ENCODE results near the gene NEURL1B.

NEURL1B gene

GRCh38 chr5:172611913-172612312, 29.1 kb upstream of the NEURL1B start:
- no peak for DNase-seq

DNA sequence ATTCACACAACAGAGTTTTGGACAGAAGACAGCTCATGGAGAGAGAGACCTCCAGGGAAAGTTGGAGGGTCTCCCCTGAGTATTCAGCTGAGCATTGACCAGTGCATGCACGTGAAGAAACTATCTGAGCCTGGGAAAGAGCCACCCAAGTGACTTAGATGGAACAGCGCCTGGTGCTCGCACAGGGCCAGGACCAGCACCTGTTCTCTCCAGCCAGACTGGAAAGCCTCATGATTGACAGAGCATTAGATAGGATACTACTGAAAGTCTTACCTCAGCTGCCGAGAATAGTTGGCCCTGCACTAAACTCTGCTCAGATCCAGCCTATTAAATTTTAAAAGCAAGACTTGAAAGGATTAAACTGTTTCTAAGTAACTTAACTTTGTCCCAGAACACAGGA, 28.3 kb upstream of the NEURL1B start:
- no peak for DNase-seq

DNA sequence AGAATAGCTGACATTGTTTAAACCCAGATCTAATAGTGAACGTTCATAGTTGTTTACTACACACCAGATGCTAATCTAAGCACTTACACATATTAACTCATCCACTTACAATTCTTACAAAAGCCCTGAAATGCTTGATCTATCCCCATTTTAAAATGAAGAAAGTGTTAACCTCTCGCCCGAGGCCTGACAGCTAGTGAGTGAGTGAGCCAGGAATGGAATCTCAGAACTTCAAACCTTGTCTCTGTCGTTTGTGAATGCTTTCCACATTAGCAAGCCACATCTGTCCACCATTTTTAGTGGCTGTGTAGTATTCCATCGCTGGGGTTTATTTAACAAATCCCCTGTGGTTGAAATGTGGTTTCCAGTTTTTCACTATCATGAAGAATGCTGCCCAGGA, 24.9 kb upstream of the NEURL1B start:
- no peak for DNase-seq

DNA sequence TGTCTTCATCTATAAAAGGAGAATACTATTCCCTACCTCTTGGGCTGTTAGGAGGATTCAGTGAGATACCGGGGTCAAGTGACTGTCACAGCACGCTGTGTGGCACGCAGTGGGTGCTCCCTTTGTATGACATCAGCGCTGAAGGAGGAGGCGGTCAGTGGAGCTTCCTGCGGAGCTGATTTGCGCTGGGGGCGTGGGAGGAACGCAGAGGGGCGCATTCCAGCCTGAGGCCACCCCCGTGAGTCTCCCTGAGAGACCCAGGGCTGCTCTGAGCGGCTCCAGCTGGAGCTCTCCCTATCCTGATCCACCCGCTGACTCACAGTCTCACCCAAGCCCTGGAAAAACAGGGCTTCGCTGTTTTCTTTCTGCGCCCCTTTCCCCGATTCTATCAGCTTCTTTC, 24.3 kb upstream of the NEURL1B start:
- DNase-seq: no peak

DNA sequence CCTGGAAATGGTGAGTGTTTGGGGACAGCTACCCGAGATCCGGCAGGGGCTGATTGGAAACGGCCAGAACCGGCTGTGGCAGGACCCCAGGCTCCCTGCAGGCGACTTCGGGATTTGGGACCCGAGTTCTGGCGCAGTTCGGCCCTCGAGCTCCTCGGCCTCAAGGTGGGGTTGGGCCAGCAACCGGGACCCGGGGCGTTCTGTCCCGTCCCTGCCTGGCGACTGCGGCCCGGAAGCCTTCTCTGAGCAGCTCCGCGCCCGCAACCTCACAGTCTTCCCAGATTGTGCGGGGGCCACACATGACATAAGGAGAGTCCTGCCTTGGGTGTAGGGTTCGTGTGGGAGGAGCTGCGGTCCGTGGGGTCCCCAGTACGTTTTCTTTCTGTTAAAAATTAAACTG, 23.2 kb upstream of the NEURL1B start:
- DNase-seq: no peak

GRCh38 chr5:172618574-172619365, 22.3 kb upstream of the NEURL1B start:
- no peak for DNase-seq

DNA sequence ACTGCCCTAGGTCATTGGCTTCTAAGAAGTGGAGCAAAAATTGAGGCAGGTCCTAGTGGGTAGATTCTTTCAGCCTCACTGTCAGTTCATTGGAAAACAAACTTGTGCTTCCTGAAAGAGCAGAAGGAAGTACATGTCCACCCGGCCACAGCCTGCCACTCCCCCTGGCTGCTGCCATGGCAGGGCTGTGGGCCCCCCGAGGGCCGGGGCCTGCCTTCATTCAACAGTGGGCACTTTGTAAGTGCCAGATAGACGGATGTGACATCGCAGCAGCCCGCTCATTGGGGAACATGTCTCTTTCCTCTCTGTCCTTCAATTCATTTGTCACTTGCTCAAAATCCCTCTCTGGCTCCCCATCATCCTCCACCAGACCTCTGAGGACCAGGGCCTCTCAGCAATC, 20.6 kb upstream of the NEURL1B start:
- DNase-seq: no peak

GRCh38 chr5:172622091-172623046, 18.7 kb upstream of the NEURL1B start:
- DNase-seq: no peak

DNA sequence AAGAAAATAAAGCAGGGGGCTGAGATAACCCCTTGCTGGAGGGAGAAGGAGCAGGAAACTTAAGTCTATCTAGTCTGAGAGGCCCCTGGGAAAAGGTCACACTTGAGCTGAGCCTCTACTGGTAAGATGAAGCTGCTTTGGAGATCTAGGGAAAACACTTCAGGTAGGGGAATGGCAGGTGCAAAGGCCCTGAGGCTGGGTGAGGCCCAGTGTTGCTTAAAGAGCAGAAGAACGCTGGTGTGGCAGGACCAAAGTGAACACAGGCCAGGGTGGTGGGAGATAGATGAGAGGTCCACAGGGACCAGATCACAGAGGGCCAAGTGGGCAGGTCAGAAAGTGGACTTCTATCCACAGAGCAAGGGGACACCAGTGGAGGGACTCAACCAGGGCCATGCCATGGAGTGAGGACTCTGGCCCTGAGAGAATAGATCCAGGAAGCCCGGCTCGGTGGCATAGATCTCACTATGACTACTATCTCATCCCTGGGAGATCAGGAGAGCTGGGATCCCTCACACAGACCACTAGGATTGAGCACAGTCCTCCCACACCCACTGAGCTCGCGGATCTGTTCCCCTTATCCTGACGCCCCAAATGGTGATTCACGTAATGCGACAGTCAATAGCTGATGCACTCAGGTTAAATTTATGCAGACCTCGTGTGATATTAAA, 17.6 kb upstream of the NEURL1B start:
- no peak for DNase-seq

GRCh38 chr5:172624083-172624995, 16.7 kb upstream of the NEURL1B start:
- no peak for DNase-seq

DNA sequence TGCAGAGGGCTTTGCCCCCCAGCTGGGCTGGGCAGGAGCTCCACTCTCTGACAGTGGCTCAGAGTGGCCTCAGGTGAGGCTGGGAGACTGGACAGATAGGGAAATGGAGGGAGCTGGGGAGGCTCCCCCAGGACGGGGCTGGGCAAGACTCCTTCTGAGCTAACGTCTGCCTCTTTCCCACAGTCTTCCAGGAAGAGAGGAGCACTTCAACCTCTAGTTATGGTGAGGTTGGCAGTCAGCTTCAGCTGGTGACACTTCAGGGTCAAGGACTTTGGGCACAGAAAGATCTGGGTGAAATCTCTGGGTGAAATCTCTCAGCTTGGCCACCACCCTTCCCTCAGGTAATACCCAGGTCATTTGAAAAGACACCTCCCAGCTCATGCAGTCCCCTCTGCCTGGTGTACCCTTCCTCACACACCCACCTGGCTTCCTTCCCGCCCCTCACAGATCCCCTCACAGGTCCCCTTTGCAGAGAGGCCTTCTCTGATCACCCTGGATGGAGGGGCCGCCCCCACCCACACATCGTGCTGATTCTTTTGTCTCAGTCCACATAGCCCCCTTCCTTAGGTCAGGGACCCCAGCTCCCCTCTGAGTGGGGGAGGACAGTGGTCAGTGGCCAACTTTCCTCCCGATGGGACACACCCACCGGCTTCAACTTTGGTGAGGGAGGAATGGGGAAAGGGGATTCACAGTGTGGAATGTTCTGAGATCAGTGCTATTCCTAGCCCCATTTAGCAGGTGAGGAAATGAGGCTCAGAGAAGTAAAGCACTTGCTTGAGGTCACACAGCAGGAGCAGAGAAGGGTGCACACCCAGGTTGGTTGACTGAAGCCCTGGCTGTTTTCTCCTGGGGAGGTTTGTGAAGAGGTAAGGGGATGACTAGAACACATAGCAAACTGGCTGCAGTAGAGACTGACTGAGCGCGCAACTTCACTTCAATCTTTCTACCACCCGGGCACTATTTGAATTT, 15.8 kb upstream of the NEURL1B start:
- no peak for DNase-seq

- DNase-seq: no peak
Observed at GRCh38 chr5:172626031-172626581, 15.0 kb upstream of the NEURL1B start.

DNA sequence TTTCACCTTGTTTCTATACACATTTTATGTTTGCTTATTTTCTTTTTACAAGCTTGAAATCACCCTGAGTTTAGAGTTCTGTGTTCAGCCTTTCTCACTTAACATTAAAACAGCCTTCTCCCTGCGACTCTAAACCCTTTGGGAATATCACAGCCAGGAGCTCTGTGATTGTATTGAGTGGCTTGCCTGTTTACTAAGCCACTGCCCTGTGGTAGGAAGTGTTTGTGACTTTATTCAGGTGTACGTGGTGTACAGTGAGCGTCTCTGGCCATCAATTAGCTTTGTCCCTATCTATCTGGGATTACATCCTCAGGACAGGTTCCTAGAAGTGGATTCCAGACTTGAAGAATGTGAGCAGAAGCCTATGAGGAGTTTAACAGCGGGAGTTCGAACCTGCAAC, 11.0 kb upstream of the NEURL1B start:
- no peak for DNase-seq

GRCh38 chr5:172630482-172630881, 10.6 kb upstream of the NEURL1B start:
- no peak for DNase-seq

DNA sequence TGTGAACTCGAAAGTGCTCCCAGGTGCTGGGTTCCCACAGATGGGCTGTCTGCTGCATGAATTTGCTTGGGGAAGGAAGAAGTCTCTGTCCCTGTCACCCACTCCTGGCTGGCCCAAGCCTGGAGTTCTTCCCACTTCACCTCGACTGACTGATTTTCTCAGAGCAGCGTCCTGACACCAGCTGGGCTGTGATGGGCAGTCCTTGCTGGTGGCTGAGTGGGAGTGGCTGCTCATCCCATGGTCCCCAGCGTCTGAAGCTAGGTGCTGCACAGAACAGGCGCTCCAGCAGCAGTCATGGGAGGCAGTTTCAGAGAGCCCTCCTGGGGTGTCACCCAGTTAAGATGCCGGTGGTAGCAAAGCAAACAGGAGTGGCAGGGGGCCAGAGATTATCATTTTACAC, 10.1 kb upstream of the NEURL1B start:
- DNase-seq: no peak

DNA sequence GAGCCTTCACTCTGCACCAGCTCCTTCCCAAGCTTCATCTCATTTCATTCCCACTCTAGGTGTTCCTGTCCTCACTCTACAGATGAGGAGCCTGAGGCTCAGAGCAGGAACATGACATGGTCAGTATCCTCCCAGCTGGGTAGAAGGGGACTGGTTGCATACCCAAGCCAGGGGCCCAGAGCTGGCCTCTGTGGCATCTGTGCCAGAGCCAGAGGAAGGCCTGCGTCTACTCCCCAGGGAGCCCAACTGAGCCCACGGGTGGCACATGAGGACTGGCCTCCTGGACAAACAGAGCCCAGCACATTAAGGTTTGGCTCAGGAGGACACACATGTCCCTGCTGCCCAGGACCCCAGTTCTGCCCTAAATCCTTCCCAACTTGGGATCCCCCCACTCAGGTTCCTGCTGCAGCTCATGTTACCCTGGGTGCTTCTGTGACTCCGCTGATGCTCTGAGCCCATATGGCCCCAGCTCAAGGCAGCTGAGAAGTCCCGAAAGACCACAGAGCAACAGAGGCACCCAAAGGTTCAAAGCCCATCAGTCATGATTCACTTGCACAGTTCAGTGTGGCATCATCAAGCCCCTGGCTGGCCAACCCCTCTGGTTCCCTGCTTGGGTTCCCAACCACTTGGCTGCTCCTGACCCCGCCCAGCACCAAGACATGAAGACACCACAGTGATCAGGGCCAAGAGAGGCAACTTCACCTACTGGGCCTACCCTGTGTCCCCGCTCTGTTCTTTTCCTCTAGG, 8.5 kb upstream of the NEURL1B start:
- DNase-seq: no peak

DNA sequence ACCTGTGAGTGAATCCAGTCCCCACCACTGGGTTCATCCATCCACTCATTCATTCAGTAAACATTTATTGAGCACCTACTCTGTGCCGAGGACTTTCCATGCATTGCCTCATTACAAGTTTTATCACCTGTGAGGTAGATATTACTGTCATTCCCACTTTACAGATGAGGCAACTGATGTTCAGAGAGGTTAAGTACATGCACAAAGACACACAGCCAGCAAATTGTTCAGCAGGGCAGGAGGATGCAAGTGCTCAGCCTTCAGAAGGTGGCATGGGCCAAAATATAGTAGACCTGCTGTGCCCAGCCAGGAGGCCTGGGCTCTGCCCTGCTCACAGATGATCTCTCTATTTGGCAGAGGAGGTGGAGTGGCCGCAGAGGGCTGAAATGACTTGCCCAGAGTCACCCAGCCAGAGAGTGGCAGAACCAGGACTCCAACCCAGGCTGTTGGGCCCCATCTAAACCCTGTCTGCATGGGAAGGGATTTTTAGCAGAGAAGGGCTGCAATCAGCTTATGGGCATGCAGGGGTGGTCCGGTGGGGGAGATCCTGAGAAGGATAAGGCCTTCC, 7.6 kb upstream of the NEURL1B start:
- no peak for DNase-seq

- no peak for DNase-seq
Observed at GRCh38 chr5:172634106-172634899, 6.8 kb upstream of the NEURL1B start.

DNA sequence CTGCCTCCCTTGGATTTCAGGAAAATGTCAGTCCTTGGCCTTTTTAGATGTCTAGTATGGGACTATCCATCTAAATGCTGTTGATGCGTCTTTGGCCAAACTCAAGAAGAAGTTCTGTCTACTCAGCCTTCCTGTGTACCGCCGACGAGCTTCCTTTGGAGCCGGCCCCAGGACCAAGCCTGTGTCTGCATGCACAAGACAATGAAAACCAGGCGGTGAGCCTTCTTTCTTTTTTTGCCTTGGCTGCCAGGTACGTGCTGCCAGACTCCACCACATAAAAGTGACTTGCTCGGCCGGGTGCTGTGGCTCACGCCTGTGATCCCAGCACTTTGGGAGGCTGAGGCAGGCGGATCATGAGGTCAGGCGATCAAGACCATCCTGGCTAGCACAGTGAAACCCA, 6.0 kb upstream of the NEURL1B start:
- DNase-seq: no peak
